KBM-7 (cell line): Measurements from ENCODE around the gene TBC1D22A.
"Not testable (repeated sequence)": the region's sequence is repeated elsewhere in the genome, so short reads cannot be mapped to it uniquely, and the experiment has no call there.

Source experiments
- DNase-seq: peaks from one replicate; pipeline ENCODE4 v3.0.0-alpha.2; 2015
- in situ Hi-C: fragments of 300-500 bp; cut with MboI; formaldehyde crosslinking; loops from 2 replicates; pipeline ENCODE4 v1.14.3; 2020; ENCODE audit warnings: low sequenced_read_pairs, low pct_unique_long_range_greater_than_20kb, mixed read lengths

The TBC1D22A gene

DNA sequence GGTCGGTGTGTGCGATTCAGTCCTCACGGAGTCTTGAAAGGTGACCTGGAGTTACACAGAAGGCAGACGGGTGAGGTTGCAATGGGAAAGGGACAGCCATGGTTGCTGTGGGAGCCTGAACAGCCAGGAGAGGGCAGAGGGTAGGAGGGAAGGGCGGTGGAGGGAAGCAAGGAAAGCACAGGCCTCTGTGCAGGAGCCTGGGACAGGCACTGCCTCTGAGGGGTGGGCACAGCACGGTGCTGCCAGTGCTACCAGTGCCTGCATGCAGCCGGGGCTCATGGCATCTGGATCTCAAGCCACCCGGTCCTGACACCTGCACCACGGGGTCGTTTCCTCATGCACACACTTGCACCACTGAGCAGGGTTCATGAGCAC lies 401.0 kb downstream of the TBC1D22A start:
- in situ Hi-C loops, result no loop called here
- DNase-seq, result no peak

DNA sequence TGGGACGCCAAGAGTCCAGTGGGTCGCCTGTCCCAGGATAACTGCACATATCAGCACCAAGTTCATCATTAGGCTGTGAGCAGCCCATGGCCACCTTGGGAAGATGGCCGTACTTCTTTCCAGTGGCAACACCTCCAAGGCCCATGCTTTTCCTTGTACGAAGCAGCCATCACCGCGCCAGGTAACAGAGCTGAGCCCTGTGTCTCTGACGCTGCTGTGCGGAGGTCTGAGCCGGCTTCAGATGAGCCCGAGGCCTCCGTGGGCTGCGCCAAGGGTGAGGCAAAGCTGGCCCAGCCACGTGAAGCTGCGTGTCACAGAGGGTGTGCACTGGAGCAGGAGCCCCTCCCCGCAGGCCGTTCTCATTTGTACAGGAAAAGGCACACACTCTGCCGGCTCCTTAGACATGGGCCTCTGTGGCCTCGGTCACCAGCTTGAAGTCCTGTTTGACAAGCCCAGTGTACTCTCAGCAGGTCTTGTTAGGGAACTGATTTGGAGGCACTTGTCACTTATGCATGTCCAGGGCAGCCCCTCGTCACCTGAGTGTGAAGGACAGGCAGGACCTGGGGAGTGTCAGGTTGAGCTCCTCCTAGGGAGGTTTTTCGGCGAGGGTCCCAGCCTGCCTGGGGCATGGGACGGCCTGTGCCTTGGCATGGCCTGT lies 401.5 kb downstream of the TBC1D22A start:
- DNase-seq, result no peak
- in situ Hi-C loops, result no loop called here

DNA sequence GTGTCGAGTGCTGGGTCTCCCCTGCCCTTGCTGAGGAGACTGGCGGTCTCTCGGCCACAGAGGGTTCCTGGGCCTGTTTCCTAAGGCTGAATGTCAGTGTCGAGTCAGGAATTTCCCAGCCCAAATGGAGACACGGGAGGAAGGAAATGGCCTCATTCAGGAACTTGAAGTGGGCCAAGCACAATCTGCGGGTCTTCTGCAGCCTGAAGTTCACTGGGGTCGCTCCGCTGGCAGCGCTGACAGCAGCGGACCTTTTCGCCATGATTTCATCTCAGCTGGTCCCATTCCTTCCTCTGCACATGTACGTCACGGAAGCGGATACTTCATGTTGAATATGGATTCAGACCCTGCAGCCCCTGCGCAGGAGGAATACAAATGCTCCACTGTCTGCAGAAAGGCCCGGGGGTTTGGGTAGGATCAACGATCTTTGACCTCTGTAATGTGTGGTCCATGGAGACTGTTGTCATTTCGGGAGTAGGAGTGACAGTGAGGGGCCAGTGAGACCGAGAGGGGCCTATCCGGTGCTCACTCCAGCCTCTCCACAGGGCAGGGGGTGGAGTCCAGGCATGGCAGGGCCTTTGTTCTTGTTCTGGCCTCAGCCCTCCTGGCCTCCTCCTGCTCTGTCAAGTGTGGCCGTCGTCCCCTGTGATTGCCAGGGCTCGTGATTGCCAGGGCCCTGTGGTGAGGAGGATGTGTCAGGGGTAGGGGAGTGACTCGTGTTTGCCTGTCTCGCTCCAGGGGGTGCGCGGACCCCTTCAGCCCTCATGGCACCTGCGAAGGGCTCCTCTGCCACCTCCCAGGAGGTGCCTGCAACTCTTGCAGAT lies 402.3 kb downstream of the TBC1D22A start:
- DNase-seq, result no peak
- in situ Hi-C loops, result no loop called here

DNA sequence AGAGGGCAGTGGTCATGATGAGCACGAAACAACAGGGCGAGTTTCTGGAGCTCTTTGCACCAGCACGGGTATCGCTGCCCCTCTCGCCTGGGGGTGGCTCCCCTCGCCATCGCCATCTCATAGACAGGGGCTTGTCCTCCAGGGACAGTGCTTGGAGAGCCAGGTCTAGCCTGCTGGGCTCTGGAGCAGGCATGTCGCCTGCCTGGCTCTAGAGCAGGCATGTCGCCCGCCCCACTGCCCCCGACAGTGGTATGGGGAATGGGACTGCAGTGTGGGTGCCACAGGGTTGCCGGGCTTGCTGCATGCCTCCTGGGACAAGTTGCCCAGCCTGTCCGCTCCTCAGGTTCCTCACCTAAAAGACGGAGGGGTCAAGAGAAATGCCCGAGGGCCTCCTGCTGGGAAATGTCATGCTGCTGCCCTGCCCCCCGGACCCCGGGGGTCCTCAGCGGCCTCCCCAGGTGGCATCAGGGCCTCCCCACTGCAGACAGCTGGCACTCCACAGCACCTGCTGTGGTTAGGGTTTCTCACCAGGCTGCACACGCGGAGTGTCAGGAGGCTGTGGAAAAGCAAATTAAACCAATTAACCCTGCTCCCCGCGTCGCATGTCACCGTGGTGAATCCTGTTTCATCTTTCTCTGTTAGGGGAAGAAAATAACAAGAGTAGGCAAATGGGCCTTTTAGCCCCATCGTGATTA lies 403.0 kb downstream of the TBC1D22A start:
- in situ Hi-C loops, result no loop called here
- no peak for DNase-seq

DNA sequence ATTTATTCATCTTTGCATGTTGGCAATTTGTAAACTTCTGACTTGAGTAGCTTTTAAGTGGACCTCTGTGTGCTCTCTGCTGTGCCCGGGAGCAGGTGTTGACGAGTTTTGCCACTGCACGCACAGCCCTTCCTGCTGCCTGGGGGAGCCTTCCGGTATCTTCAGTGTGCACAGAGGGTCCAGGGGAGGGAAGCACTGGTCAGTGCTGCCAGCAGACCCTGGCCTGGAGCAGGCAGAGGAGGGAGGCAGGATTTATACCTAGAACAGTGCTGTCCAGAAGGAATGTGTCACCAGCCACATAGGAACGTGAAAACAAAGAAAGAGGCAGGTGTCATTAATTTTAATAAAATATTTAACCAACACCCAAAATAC lies 403.6 kb downstream of the TBC1D22A start:
- in situ Hi-C loops, result no loop called here
- no peak for DNase-seq

DNA sequence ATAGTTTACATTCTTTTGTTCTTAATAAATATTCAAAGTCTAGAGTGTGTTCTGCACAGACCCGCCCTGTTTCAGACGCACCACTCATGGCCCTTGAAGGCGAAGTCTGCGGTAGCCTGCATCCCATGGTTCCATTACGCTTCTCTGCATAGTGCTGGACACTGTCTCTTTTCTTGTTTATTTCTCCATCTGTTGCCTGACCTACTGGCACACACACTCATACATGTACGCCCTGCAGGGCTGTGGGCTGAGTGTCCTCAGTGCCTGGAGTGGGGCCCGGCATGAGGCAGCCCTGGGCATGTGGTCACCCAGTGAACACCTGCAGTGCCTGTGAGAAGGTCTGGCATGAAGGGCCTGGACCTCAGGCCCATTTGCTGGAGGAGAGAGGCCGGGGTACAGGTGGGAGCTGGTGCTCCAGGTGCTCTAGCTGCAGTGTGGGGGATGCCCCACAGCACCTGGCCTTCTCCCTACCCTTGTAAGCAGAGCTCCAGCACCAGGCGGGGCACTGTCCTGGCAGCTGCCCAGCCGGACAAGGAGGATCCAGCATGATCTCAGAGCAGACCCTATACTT lies 404.1 kb downstream of the TBC1D22A start:
- in situ Hi-C loops, result no loop called here
- DNase-seq, result no peak

DNA sequence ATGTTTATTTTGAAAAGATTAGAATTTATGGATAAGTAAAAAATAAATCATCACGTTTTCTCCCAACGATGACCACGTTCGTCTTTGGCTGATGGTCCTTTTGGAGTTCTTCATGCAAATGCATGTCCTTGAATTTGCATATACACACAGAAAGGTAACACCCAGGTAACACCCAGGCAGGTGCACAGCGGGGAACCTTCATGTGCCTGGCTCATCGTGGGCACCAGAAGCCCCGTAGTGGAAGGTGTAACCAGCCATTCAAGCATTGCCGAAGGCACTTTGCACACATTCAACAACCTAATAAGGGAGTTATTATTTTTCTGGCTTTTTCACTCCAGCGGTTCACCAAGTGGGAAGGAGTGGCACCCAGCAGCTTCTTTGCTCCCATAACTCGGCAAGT lies 404.6 kb downstream of the TBC1D22A start:
- no peak for DNase-seq
- in situ Hi-C loops, result no loop called here

DNA sequence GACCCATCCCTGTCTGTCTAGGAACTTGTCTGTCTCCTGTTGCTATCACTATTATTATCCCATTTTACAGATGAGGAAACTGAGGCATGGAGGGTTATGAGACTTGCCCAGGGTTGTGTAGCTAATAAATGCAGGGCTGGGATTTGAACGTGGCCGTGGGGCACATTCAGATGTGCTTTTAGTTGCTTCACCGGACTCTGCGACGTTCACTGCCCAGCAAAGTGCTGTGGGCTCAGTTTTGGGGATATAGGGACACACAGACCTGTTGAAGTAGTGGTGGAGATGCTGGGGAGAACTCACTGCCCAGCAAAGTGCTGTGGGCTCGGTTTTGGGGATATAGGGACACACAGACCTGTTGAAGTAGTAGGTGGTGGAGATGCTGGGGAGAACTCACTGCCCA lies 405.5 kb downstream of the TBC1D22A start:
- DNase-seq, in situ Hi-C loops: not testable (repeated sequence)

DNA sequence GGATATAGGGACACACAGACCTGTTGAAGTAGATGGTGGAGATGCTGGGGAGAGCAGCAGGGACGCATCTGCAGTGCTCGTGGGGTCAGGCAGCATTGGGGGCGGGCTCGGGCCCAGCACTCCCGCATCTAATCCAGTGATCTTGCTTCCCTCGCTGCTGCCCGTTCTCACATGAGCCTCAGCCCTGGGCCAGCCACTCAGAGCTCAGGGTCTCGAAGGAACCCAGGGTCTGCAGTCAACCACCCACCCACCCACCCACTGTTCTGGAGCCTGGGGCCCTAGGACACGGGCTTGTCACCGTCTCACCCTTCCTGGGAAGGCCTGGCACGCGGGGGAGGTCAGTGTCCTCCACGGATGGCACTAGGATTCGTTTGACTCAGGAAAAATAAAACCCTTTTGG lies 406.0 kb downstream of the TBC1D22A start:
- in situ Hi-C loops, result no loop called here
- no peak for DNase-seq

DNA sequence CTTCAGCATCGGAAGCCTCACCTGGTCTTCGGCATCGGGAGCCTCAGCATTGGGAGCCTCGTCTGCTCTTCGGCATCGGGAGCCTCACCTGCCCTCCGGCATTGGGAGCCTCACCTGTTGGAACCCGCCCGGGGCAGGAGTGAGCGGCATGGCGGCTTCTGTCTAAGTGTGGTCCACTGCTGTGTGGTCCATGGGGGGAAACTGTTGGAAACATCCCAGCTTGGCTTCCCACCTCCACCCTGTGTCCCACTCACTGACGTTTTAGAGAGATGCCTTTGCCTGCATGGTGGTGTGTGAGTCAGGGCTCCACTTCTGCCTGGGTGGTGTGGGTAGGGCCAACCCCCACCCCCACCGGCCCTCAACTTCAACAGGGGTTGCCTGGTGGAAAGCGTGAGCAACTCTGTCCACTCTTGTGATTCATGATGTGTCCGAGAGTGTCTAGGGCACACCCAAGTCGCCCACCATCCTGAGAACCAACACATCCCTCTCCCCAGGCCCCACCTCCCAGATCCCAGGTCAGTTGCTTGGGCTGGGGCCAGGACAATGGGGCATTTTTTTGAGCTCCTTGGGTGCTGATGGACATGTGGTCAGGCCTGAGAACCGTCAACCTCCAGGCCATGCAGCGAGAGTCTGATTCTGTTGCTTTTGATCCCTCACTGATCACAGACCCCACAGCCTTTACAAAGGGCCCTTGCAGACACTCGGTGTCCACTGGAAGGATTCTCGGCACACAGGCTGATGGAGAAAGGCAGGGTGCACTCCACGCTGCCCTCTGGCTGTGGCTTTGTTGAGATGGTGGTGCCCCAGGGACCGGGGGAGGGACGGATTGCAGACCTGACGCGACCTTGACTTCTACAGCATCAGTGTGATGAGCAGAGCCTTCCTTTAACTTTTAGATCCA lies 406.7 kb downstream of the TBC1D22A start:
- in situ Hi-C loops, result no loop called here
- DNase-seq, result no peak

DNA sequence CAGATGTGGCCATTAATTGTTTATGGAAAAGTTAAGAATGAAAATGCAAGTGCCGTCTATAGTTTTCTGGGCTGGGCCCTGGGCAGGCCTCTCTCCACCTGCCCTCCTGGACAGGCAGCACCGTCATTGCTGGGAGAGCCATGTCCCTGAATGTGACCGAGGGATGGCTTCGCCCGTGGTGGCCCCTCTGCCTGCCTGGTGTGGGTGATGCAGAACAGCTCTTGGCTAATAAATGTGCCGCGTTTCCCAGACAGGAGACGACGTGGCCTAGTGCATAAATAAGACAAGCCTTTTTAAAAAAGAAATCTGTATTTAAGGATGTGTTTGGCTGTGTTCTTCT lies 407.3 kb downstream of the TBC1D22A start:
- in situ Hi-C loops, result no loop called here
- no peak for DNase-seq

DNA sequence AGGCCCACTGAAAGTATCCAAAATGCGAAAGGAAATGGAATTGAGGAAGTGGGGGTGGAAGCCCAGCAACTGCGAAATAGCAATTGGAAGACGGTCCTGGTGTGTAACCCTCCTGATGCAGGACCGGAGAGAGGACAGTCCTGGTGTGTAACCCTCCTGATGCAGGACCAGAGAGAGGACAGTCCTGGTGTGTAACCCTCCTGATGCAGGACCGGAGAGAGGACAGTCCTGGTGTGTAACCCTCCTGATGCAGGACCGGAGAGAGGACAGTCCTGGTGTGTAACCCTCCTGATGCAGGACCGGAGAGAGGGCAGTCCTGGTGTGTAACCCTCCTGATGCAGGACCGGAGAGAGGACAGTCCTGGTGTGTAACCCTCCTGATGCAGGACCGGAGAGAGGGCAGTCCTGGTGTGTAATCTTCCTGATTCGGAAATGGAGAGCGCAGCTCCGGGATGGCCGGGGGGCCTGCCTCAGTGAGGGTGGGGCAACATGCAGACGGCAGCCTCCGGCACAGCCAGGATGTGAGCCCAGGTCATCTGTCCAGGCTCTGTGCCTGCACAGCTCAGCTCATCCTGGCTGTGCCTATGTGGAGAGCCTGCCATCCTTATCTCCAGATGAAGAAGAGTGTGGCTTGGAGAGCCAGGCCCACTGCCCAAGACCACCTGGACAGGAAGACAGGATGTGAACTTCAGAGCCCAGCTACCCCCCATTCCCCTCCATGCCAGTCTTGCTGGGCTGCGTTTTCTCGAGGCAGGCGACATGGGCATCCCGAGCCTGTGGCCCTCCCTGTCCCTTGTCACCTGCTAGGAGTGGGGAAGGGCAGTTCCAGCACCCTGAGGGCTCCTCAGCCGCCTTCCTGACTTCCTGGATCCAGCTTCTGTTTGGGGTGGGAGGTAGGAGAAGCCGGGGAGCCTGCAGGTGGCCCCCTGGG lies 408.3 kb downstream of the TBC1D22A start:
- in situ Hi-C loops, DNase-seq: not testable (repeated sequence)

DNA sequence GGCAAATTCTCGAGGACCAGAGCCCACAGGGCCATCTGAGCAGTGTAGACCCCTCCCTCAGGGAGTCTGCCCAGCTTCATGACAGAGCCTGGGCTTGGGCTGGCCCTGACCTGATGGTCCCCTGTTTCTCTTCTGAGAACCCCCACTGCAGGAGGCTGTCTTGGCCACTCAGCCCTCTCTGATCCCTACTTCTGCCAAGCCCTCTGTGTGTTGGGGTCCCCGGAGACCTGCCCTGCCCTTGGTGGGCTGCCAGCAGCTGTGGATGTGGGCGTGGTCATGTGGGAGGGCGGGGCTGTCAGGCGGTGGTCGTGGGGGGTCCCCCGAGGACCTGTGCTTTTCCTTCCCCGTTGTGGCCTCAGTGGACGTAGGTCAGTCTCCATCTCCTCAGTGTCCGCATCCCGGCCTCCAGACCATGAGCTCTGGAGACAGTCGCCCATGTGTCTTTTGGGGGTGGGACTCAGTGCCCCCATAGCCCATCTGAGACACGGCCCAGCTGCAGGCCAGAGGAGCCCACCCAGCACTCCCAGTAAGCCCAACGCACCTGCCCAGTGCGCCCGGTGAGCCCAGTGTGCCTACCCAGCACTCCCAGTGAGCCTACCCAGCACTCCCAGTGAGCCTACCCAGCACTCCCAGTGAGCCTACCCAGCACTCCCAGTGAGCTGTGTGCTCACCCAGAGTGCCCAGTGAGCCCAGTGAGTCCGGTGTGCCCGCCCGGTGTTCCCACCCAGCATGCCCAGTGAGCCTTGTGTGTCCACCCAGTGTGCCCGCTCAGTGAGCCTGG lies 409.2 kb downstream of the TBC1D22A start:
- in situ Hi-C loops, result no loop called here

DNA sequence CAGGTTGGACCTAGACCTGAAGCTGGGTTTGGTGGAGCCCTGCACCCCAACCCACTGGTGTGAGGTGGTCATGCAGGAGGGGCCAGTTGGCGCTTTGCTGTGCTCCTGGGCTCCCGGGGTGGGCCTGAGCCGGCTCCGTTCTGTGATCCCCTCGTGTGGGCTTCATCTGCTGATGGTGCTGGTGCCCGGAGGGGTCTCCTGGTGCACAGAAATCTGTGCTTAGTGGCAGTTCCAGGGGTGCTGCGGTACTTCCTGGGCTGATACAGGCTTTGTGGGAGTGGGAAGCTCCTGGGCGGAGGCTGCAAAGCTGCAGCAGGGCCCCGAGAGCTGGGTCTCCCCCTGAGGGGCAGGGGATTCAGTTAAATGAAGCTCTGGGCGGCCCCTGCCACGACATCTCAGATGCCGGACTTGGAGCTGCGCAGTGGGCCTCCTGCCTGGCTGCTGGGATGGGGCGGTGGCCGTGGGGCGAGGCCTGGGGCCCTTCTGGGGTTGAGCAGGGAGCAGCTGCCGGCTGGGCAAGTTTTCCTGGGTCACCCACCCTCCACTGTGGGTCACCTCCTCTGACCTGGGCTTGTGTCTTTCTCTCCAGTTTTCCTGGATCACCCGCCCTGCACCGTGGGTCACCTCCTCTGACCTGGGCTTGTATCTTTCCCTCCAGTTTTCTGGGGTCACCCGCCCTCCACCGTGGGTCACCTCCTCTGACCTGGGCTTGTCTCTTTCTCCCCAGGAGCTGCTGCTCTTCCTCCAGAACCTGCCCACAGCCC lies 410.5 kb downstream of the TBC1D22A start:
- DNase-seq, result no peak
- in situ Hi-C loops, result no loop called here

More for the DNA sequence above, 409.2 kb downstream of the TBC1D22A start:
- DNase-seq, result no peak

DNA sequence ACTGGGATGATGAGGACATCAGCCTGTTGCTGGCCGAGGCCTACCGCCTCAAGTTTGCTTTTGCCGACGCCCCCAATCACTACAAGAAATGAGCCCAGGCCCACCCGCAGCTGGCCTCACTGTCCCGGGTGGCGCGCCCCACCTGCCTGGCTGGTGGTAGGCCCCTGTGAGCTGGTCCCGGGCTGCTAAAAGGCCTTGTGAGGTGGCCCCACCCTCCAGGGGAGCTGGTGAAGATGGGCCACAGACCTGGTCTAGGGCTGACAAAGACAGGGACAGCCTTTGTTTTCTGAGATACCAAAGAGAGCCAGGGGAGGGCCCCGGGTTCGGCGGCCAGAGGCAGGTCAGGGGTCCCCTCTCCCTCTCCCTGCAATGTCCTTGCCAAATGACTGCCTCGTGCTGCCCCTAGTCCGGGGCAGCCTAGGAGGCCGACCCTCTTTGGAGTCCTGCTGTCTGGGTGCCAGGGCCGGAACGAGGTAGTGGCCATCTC lies 411.1 kb downstream of the TBC1D22A start:
- in situ Hi-C loops, result no loop called here

DNA sequence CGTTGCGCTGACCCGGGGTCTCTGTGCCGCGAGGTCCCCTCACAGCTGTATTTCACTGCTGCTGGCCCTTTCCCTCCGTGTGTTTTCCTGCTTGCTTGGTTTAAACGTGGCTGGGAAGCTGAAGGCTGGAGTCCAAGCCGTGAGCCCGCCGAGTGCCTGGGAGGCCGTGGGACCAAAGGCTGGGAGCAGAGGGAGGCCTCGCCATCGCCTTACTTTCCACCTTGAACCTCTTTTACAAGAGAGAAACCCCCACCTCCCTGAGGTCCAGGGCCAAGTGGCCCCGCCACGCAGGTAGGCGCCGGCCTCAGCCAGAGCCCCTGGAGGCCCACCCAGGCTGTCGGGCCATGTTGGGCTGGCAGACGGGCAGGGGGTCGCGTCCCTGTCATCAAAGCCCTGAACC lies 411.6 kb downstream of the TBC1D22A start:
- in situ Hi-C loops, result no loop called here

More for the DNA sequence above, 411.1 kb downstream of the TBC1D22A start:
- no peak for DNase-seq

More for the DNA sequence above, 411.6 kb downstream of the TBC1D22A start:
- no peak for DNase-seq
